ENCODE data around the gene IPCEF1. TPM values are rescaled to one million over a fixed set of nuclear protein-coding genes. Genes with fewer than 3 reads are reported as not detected.

The IPCEF1 gene
- total RNA-seq, 1 donor from 2014 or later: 0.61 TPM

GRCh38 chr6:154319231-154319858 lies 37.3 kb downstream of the IPCEF1 start:
- H3K36me3 Mint-ChIP-seq (ENCODE audit: unreplicated experiment): no peaks in the 10 kb centered on the region
- H3K27me3 Mint-ChIP-seq (ENCODE audit: unreplicated experiment): no peaks in the 10 kb centered on the region
- H3K4me3 Mint-ChIP-seq (ENCODE audit: unreplicated experiment): no peak overlapping the region
- TF ChIP-seq, protein P1, sequence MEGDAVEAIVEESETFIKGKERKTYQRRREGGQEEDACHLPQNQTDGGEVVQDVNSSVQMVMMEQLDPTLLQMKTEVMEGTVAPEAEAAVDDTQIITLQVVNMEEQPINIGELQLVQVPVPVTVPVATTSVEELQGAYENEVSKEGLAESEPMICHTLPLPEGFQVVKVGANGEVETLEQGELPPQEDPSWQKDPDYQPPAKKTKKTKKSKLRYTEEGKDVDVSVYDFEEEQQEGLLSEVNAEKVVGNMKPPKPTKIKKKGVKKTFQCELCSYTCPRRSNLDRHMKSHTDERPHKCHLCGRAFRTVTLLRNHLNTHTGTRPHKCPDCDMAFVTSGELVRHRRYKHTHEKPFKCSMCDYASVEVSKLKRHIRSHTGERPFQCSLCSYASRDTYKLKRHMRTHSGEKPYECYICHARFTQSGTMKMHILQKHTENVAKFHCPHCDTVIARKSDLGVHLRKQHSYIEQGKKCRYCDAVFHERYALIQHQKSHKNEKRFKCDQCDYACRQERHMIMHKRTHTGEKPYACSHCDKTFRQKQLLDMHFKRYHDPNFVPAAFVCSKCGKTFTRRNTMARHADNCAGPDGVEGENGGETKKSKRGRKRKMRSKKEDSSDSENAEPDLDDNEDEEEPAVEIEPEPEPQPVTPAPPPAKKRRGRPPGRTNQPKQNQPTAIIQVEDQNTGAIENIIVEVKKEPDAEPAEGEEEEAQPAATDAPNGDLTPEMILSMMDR (IDR thresholded peaks at IDR 0.05; ENCODE audit: partially characterized antibody, unreplicated experiment): no peak
- H3K4me1 Mint-ChIP-seq (ENCODE audit: low read depth, unreplicated experiment): no peaks in the 10 kb centered on the region
- H3K27ac Mint-ChIP-seq (ENCODE audit: unreplicated experiment): no peak overlapping the region
- DNase-seq: no peak
- H3K9me3 Mint-ChIP-seq (ENCODE audit: unreplicated experiment): no peaks in the 10 kb centered on the region

GRCh38 chr6:154318721-154319120 lies 37.9 kb downstream of the IPCEF1 start:
- no peak overlapping the region for H3K27ac Mint-ChIP-seq (ENCODE audit: unreplicated experiment)
- H3K36me3 Mint-ChIP-seq (ENCODE audit: unreplicated experiment): no peaks in the 10 kb centered on the region
- no peaks in the 10 kb centered on the region for H3K4me1 Mint-ChIP-seq (ENCODE audit: low read depth, unreplicated experiment)
- no peak overlapping the region for H3K4me3 Mint-ChIP-seq (ENCODE audit: unreplicated experiment)
- H3K27me3 Mint-ChIP-seq (ENCODE audit: unreplicated experiment): no peaks in the 10 kb centered on the region
- H3K9me3 Mint-ChIP-seq (ENCODE audit: unreplicated experiment): no peaks in the 10 kb centered on the region
- DNase-seq: no peak
- TF ChIP-seq, protein P1 (IDR thresholded peaks at IDR 0.05; ENCODE audit: partially characterized antibody, unreplicated experiment): no peak

DNA sequence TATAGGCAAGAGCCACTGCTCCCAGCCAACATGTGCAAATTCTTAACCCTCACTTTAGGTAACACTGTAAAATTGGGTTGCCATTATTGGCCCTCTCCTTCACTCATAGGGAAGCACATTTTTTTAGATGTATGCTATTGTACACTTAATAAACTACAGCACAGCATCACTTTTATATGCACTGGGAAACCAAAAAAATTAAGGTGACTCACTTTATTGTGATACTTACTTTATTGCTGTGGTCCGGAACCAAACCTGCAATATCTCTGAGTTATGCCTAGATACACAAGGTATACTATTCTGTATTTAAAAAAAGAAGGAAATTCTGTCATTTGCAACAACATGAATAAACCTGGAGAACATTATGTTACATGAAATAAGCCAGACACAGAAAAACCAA lies 40.5 kb downstream of the IPCEF1 start:
- no peaks in the 10 kb centered on the region for H3K4me1 Mint-ChIP-seq (ENCODE audit: low read depth, unreplicated experiment)
- no peak for DNase-seq
- peaks cover 1% of the 10 kb centered on the region for H3K27me3 Mint-ChIP-seq (ENCODE audit: unreplicated experiment)
- H3K9me3 Mint-ChIP-seq (ENCODE audit: unreplicated experiment): no peaks in the 10 kb centered on the region
- no peaks in the 10 kb centered on the region for H3K36me3 Mint-ChIP-seq (ENCODE audit: unreplicated experiment)
- H3K27ac Mint-ChIP-seq (ENCODE audit: unreplicated experiment): no peak overlapping the region
- no peak overlapping the region for H3K4me3 Mint-ChIP-seq (ENCODE audit: unreplicated experiment)
- TF ChIP-seq, protein P1 (IDR thresholded peaks at IDR 0.05; ENCODE audit: partially characterized antibody, unreplicated experiment): no peak

GRCh38 chr6:154314084-154314483 lies 42.5 kb downstream of the IPCEF1 start:
- DNase-seq: no peak
- H3K36me3 Mint-ChIP-seq (ENCODE audit: unreplicated experiment): no peaks in the 10 kb centered on the region
- H3K27me3 Mint-ChIP-seq (ENCODE audit: unreplicated experiment): peaks cover 2% of the 10 kb centered on the region
- H3K27ac Mint-ChIP-seq (ENCODE audit: unreplicated experiment): no peak overlapping the region
- H3K4me1 Mint-ChIP-seq (ENCODE audit: low read depth, unreplicated experiment): no peaks in the 10 kb centered on the region
- no peak overlapping the region for H3K4me3 Mint-ChIP-seq (ENCODE audit: unreplicated experiment)
- H3K9me3 Mint-ChIP-seq (ENCODE audit: unreplicated experiment): no peaks in the 10 kb centered on the region
- TF ChIP-seq, protein P1 (IDR thresholded peaks at IDR 0.05; ENCODE audit: partially characterized antibody, unreplicated experiment): no peak

GRCh38 chr6:154308986-154309385 lies 47.6 kb downstream of the IPCEF1 start:
- H3K4me1 Mint-ChIP-seq (ENCODE audit: low read depth, unreplicated experiment): no peaks in the 10 kb centered on the region
- no peak overlapping the region for H3K4me3 Mint-ChIP-seq (ENCODE audit: unreplicated experiment)
- peaks cover 4% of the 10 kb centered on the region for H3K9me3 Mint-ChIP-seq (ENCODE audit: unreplicated experiment)
- H3K27me3 Mint-ChIP-seq (ENCODE audit: unreplicated experiment): peaks cover 2% of the 10 kb centered on the region
- TF ChIP-seq, protein P1 (IDR thresholded peaks at IDR 0.05; ENCODE audit: partially characterized antibody, unreplicated experiment): no peak
- H3K27ac Mint-ChIP-seq (ENCODE audit: unreplicated experiment): no peak overlapping the region
- DNase-seq: no peak
- no peaks in the 10 kb centered on the region for H3K36me3 Mint-ChIP-seq (ENCODE audit: unreplicated experiment)

Measured in glutamatergic neuron (in vitro differentiated cells).